Neural cell (in vitro differentiated cells): ENCODE data around the gene DIRAS1.

Experiments
- RAD21 ChIP-seq: fragments of 450-650 bp; conservative IDR thresholded peaks from 2 replicates; pipeline ENCODE4 v1.6.1; 2014; ENCODE audit warnings: antibody characterized with exemption, mild to moderate bottlenecking, moderate library complexity
- TF ChIP-seq, protein P1 (sequence below): fragments of 450-650 bp; IDR thresholded peaks from 2 replicates; pipeline ENCODE4 v1.5.1; 2014; ENCODE audit warnings: antibody characterized with exemption, mild to moderate bottlenecking, moderate library complexity; ENCODE audit not compliant: poor library complexity, severe bottlenecking

DNA sequence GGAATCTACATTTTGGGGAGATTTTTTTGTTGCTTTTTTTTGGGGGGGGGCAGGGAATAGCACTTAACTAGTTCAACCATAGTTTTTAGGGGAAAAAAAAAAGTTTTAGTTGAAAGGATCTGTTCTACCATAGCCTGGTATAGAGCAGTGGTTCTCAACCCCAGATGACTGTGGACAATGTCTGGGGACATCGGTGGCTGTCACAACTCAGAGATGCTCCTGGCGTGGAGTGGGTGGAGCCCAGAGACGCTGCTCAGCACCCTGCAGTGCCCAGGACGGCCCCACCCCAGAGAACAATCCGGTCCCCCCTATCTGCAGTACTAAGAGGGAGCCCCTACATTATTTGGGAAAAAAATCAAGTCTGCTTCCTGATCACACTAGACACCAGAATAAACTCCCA is 27.0 kb downstream of the DIRAS1 start:
- TF ChIP-seq, protein P1, sequence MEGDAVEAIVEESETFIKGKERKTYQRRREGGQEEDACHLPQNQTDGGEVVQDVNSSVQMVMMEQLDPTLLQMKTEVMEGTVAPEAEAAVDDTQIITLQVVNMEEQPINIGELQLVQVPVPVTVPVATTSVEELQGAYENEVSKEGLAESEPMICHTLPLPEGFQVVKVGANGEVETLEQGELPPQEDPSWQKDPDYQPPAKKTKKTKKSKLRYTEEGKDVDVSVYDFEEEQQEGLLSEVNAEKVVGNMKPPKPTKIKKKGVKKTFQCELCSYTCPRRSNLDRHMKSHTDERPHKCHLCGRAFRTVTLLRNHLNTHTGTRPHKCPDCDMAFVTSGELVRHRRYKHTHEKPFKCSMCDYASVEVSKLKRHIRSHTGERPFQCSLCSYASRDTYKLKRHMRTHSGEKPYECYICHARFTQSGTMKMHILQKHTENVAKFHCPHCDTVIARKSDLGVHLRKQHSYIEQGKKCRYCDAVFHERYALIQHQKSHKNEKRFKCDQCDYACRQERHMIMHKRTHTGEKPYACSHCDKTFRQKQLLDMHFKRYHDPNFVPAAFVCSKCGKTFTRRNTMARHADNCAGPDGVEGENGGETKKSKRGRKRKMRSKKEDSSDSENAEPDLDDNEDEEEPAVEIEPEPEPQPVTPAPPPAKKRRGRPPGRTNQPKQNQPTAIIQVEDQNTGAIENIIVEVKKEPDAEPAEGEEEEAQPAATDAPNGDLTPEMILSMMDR: no peak
- no peak for TF ChIP-seq RAD21
